SIG-M5 (cell line): ENCODE results near the gene MYL11.
"Not testable (repeated sequence)": the region's sequence is repeated elsewhere in the genome, so short reads cannot be mapped to it uniquely, and the experiment has no call there.

Experiments
- DNase-seq: peaks from one replicate; lab custom pipeline; 2025; lab: John Stamatoyannopoulos, UW

MYL11 gene

GRCh38 chr16:30374538-30374937 lies at the start of gene MYL11:
Gene MYL11, plus strand, starts transcription at chr16:30374802. Its CDS starts 56 bp downstream, at chr16:30374858.
- no peak for DNase-seq

GRCh38 chr16:30334473-30334989 lies 40.1 kb upstream of the MYL11 start:
- DNase-seq = not testable (repeated sequence)

- not testable (repeated sequence) for DNase-seq
Observed at GRCh38 chr16:30335028-30335597, 39.5 kb upstream of the MYL11 start.

GRCh38 chr16:30335598-30336474 lies 38.8 kb upstream of the MYL11 start:
- DNase-seq = no peak

- not testable (repeated sequence) for DNase-seq
Observed at GRCh38 chr16:30337964-30338357, 36.6 kb upstream of the MYL11 start.

GRCh38 chr16:30338715-30339114 lies 35.9 kb upstream of the MYL11 start:
- DNase-seq = not testable (repeated sequence)

GRCh38 chr16:30340621-30341020 lies 34.0 kb upstream of the MYL11 start:
- no peak for DNase-seq

- not testable (repeated sequence) for DNase-seq
Observed at GRCh38 chr16:30341971-30342370, 32.6 kb upstream of the MYL11 start.

GRCh38 chr16:30342751-30343490 lies 31.7 kb upstream of the MYL11 start:
- no peak for DNase-seq

- not testable (repeated sequence) for DNase-seq
Observed at GRCh38 chr16:30343491-30343820, 31.1 kb upstream of the MYL11 start.

- no peak for DNase-seq
Observed at GRCh38 chr16:30346286-30346685, 28.3 kb upstream of the MYL11 start.

GRCh38 chr16:30348113-30348512 lies 26.5 kb upstream of the MYL11 start:
- no peak for DNase-seq

GRCh38 chr16:30348929-30349328 lies 25.7 kb upstream of the MYL11 start:
- no peak for DNase-seq

- no peak for DNase-seq
Observed at GRCh38 chr16:30349675-30350074, 24.9 kb upstream of the MYL11 start.

- no peak for DNase-seq
Observed at GRCh38 chr16:30350134-30350871, 24.3 kb upstream of the MYL11 start.

GRCh38 chr16:30351001-30351441 lies 23.6 kb upstream of the MYL11 start:
- no peak for DNase-seq

GRCh38 chr16:30351586-30352419 lies 22.8 kb upstream of the MYL11 start:
- DNase-seq = no peak

GRCh38 chr16:30352488-30353401 lies 21.9 kb upstream of the MYL11 start:
- no peak for DNase-seq

- DNase-seq = no peak
Observed at GRCh38 chr16:30353438-30354129, 21.0 kb upstream of the MYL11 start.
